HG03025 (cell line): ENCODE measurements around the gene GALNT17.
"Not testable (repeated sequence)": the region's sequence is repeated elsewhere in the genome, so short reads cannot be mapped to it uniquely, and the experiment has no call there.

ENCODE experiments used
- ATAC-seq: cut with Tn5 transposase; IDR thresholded peaks from one replicate; pipeline ENCODE4 v1.9.1; 2021; ENCODE audit warnings: mild to moderate bottlenecking, moderate library complexity; ENCODE audit not compliant: unreplicated experiment, low FRiP score

The GALNT17 gene

DNA sequence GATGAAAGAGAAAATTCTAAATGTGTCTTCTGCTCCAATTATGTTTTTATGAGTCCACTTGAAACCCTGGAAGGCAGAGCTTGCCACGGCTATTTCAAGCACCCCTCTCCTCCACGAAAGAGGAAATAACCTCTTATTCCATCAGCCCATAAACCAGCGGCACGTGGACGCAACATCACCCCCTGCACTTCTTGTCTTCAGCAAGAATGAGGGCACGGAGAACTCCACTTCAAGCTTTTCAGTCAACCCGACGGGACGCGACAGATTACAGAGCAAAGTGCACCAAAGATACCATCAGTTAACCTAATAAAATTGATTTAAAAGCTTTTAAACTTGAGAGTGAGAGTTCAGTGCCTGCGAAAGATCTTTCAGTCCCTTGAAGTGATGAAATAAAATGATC is 406.3 kb downstream of the GALNT17 start:
- no peak for ATAC-seq

DNA sequence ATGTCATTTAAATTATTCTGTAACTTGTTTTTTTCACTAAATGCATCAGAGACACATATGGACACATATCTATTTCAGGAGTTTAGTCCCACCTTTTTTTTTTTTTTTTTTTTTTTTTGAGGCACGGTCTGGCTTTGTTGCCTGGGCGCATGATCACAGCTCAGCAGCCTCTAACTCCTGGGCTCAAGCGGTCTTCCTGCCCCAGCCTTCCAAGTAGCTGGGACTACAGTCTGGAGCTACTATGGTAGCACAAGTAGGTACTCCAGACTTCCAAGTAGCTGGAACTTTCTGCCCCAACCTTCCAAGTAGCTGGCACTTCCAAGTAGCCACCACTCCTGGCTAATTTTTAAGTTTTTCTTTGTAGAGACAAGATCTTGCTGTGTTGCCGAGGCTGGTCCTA is 407.7 kb downstream of the GALNT17 start:
- no peak for ATAC-seq

DNA sequence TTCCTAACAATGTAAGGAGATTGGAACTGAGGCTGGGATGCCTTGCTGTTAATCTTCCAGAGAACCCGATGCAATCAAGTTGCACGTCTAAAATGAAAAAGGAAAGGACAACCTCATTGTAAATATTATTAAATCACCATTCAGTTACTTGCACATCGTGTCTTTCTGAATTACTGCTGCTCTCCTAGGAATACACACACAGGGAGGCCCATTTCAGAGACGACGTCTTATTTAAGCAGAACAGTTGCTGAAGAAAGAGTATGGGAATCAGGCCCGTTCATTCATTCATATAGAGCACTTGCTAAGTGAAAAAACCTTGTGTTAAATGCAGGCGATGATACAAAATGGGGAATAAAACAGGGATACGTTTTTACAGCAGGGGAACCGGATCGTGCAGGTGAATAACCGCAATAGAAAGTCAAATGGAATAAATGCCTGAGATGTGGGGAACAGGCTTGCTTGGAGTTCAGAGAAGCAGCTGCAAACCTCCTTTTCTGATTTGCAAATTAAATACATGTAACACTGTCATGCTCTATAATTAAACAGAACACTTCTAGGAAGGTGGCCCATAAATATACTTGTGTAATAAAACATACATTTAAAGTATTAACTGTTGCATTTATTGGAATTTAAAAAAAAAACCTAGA is 409.9 kb downstream of the GALNT17 start:
- ATAC-seq, result no peak

DNA sequence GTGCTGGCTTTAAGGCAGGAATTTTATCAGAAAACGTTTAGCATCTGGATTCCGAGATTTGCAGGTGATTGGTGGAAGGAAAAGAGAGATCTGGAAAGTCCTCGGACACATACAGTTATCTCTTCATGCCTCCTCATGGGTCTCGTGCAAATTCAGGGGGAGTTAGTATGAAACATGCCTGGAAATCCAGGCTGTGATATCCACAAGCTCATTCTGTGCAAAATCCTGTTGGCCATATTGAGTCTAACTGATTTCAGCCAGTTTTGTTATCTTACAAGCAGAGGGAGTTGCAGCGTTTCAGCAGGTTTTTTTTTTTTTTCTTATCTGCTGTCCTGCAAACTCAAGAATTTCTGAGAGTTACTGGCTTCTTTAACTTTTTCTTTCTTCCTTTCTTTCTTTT is 411.5 kb downstream of the GALNT17 start:
- no peak for ATAC-seq

DNA sequence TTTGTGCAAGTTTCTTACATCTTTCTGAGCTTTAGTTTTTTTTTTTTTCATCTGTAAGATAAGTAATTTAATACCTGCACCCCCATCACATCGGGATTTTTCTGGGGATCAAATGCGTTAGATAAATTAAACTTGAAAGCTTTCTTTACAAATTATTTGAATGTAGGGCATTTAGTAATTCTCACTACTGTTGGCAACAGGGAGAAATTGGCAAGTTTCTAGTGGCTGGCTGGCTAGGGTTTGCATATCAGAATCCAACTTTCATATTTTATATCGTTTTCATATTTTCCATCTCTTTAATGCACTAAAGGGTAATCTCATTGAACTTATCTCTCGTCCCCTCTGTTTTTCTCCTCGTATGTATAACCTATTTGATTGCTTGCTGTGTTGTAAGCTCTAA is 412.9 kb downstream of the GALNT17 start:
- no peak for ATAC-seq

DNA sequence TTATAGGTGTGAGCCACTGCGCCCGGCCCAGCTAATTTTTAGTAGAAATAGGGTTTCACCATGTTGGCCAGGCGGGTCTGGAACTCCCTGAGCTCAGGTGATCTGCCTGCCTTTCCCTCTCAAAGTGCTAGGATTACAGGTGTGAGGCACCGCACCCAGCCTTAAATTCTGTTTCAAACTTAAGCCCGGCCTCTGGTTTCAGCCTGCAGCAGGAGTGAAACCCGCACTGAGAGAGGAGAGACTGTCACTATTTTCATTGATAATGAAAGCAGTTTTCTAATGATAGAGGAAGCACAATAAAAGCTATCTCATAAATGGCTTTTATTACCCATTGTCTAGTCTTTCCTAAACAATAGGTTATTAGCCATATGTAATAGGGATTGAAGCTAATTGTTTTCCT is 415.5 kb downstream of the GALNT17 start:
- ATAC-seq, result no peak

DNA sequence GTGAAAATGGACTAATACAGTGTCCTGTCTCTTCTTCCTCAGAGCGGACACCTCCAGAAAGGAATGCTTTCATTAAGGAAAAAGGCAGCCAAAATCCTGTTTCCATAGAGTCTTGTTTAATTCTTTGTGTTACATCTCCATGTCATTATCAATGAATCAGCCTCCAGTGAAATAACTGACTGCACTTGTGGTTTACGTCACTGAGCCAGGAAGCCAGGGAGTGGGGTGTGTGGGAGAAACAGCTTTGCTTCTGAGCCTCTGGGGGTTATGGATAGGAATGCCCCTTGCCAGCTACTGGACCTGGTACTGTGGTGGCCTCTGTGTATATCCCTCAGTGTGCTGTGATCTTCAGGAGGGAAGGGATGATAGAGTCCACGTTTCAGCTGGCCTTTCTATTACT is 416.8 kb downstream of the GALNT17 start:
- ATAC-seq, result no peak

DNA sequence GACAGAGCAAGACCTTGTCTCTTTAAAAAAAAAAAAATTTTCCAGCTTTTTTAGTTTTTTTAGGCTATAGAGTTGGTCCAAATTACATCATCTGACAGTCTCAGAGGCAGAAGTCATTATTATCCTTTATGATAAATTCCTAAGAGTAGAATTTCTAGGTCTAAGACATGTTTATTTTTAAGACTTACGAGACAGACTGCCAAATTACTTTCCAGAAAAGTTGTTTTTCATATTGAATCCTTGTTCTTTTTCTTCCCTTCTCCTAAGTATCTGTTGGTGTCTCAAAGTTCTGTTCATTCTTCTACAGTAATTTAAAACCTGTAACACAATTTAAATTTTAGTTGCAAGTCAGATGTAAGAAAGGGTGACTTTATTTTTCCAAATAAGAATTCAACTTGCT is 421.4 kb downstream of the GALNT17 start:
- ATAC-seq, result no peak

DNA sequence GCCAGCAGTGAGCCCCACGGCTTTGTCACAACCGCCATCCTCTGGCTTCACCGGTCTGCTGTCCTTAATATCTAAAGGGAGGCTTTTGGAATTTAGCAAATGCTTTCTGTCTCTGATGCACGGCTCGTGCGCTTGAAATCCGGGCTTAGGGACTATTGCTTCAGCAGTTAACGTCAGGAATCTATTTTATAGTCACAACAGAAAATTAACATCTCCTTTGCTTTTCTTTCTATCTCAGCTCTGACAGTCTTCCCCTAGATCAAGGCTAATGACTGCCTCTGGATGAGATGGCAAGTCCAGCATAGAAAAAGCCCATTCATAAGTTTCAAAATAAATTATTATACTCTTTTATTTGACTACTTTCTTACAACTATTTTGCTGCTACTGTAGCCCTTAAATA is 423.8 kb downstream of the GALNT17 start:
- no peak for ATAC-seq

DNA sequence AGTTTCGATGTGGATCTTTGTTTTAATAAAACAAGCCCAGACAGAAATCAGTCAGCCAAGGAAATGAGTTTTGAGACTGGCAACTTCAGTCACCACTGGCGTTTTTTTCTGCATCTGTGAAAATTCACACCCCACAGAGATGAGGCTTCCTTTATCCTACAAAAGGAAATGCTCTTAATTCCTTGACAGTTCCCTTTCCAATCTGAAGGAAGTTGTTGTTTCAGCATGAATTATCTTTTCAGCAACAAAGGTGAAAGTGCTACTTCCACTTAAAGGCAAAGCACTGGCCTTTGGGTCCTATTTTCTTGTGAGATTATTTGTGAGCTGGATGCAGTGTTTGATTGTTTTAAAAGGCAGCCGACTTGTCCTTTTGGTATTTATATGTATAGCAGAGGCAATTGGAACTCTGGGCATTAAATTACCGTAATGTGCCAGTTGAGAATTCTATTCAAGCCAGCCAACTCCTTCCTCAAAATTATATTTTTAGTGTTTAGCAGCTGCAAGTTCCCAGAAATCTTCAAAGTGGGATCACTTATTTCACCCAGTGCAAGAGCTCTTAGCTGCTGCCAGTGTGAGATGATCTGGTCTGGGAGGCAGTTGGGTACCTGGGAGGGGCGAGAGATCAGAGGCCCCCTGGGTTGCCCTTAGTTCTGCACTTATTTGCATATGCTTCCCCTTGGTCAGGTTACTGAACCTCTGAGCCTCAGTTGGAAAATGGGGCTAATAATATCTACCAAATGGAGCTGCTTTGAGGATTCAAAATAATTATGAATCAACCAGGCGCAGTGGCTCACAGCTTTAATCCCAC is 427.1 kb downstream of the GALNT17 start:
- ATAC-seq, result no peak

DNA sequence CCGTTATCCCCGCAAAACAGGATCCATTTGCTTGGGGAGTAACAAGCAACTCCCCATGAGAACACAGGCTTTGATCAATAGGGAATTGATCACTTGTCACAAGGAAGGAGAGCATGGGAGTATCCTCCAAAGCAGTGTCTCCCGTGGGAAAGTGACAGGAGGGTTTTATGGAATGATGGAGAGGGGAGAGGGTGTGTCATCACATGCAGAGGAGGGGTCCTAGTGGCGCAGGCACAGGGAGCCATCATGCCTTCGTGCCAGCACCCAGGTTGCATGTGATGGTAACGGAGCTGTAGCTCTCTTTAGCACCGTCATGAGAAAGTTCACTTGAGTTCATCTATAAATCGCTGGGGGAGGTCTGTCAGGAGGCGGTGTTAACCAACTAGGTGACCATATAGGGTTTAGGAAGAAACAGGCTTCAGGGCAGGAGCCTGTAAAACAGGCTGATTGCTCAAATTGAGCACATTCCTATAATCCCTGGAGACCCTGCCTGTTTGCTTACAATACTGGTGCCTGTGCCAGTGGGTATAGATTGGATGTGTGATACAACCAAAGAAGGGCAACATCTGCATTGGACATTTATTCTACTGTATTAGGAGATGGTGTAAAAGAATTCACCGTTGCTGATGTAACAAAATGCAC is 428.5 kb downstream of the GALNT17 start:
- no peak for ATAC-seq

DNA sequence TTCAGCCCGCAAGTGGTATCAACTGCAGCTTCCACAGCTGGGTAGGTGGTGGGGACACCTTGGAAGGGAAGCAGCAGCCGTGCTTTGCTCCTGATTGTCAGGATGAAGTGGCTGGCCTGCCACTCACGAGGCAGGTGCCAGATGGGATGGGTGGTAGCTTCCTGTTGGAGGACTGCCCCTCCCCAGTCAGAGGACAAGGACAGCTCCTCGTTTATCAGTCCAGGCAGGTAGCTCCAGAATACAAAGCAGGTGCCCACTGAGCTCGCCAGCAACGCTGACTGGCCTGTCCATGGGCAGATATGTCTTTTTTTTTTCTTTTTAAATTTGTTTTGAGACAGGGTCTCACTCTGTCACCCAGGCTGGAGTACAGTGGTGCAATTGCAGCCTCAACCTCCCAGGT is 431.3 kb downstream of the GALNT17 start:
- ATAC-seq, result no peak

DNA sequence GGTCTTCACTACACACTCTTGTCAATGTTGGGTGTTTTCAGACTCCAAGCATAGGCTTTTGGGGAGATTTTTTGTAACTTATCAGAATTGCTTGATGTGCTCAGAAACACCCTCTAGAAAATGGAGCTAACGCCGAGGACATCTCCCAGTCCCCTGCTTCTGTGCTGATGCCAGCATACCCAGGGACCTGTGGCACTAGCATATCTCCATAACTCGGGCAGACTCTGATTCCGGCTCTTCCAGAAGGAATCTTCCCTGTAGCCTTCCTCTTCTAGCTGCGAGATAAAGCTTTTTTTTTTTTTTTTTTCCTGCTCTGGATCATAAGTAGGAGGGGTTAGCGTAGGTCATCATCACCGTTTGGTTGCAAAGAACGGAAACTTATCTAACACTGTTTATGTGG is 434.4 kb downstream of the GALNT17 start:
- no peak for ATAC-seq

DNA sequence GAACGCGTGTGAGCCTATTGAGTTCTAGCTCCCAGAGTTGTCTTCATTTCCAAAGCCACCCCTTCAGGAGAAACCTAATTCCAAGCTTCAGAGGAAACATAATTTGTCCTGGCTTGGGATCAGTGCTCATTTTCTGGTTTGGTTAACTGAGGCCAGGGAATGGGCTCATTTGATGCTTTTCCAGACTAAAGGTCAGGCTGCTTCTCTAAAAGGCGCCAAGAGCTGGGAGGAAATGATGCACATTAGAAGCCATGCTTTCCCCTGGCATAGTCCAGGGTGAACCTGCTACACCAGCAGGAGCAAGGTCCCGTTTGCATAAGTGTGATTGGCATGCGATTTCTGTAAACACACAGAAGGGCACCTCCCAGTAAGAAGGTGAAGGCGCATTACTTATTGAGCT is 435.0 kb downstream of the GALNT17 start:
- no peak for ATAC-seq

DNA sequence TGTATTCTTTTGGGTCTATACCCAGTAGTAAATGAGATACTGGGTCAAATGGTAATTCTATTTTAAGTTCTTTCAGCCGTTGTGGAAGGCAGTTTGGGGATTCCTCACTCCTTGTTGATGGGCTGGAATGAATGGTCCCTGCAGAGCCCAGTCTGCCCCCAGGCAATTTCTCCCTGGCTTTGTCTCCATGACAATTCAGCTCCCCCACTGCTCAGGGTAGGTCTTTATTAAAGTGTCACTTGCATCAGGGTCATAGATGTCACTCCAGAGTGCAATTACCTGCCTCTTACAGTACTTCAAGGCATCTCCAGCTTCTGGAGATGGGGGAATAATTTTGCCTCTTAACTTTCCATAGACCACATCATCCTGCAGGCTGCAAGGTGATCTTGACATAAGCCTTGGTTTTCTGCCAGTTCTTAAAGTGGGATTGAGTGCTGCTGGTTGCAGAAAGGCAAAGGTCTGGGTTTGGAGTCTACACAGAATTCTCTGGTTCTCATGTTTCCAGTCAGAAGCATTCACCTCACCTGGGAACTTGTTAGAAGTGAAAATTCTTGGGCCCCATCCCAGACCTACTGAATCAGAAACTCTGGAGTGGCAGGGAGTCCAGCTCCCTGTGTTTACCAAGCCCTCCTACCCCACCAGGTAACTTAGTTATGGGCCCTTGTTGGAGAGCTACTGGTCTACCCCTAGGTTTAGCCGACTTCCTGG is 442.4 kb downstream of the GALNT17 start:
- ATAC-seq, result no peak

DNA sequence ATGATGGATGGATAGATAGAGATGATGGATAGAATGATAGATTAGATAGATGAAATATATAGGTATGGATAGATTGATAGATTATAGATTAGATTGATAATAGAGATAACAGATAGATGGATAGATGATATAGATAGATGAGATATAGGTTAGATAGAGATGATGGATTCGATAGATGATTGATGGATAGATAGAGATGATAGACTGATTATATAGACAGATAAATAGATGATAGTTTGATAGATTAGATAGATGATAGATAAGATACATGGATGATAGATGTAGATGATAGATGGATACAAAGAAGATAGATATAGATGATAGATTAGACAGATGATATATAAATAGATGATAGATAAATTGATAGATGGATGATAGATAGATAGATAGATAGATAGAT is 448.1 kb downstream of the GALNT17 start:
- no peak for ATAC-seq

DNA sequence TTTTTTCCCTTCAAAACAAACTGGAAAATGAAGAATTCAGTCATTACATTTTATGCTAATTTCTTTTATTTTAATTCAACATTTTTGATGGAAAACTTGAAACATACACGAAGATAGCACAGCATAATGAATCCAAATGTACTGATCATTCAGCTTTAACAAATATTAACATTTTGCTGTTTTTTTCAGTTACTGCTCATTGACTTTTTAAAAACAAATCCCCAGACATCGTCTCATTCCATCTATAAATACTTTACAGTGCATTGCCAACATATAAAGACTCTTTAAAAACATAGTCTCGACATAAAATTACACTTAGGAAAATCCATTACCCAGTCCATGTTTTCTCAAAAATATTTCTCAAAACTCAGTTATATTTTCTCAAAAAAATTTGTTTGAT is 452.3 kb downstream of the GALNT17 start:
- no peak for ATAC-seq

DNA sequence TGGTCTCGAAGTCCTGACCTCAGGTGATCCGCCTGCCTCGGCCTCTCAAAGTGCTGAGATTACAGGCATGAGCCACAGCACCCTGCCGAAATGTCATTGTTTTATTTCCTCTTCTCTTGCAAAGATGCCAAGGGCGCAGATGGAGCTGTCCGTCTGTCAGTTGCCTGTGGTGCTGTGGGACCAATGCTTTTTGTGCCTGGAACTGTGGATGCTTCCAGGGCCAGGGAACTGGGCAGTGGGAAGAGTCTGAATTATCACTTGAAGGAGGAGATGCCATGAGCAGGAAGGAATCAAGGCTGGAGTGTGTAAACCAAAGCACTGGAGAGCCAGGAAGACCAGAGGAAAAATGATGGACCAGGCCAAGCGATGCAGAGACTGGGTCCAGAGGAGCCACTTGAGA is 459.9 kb downstream of the GALNT17 start:
- ATAC-seq, result no peak

DNA sequence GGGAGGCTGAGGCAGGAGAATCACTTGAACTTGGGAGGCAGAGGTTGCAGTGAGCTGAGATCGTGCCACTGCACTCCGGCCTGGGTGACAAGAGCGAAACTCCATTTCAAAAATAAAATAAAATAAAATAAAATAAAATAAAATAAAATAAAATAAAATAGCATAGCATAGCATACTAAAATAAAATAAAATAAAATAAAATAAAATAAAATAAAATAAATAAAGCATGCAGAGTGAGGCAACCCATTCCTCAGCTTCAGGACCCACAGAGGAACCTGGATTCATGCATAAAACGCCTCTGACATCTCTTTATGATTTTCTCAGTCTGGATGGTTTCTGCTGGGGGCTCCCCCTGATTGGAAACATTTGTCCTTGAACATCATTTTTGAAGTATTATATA is 460.4 kb downstream of the GALNT17 start:
- ATAC-seq, result not testable (repeated sequence)

DNA sequence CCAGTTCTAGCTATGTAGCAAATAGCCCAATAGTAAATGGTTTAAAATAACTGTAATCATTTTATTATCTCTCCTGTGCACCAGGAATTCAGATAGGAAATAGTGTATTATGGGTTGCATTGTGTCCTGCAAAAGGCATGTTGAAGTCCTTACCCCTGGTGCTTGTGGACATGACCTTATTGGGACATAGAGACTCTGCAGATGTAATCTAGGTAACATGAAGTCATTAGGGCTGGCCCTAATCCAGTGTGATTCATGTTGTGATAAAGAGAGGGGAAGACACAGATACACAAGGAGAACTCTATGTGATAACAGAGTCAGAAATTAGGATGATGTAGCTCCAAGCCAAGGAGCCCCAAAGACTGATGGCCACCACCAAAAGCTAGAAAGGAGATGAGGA is 462.8 kb downstream of the GALNT17 start:
- ATAC-seq, result no peak

DNA sequence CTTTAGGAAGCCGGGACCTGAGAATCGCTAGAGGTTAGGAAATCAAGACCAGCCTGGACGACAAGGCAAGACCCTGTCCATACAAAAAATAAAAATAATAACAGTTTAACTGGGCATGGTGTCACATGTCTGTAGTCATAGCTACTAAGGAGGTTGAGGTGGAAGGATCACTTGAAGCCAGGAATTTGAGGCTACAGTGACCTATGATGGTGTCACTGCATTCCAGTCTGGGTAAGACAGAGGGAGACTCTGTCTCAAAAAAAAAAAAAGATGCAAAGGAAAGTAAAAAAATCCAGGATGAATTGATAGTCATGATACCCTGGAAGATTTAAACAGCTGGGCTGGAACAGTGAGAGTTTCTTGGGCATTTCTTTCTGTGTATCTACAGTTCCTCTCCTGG is 463.2 kb downstream of the GALNT17 start:
- ATAC-seq, result no peak
